H1 (cell line): Measurements from ENCODE around the gene GPR137. TPM values are rescaled to one million over a fixed set of nuclear protein-coding genes. Genes with fewer than 3 reads are reported as not detected.
A peak's percentile ranks its signal among the peaks of the same experiment; 100 is the strongest.

Experiments
- CTCF ChIA-PET: fragments of 300-600 bp; sonication (Branson Sonifier 250); formaldehyde crosslinking; loops from one replicate; lab custom pipeline; 2021; ENCODE audit not compliant: partially characterized antibody; lab: Charles Lee
- POLR2A ChIA-PET: fragments of 300-600 bp; sonication (Branson Sonifier 250); formaldehyde crosslinking; loops from one replicate; lab custom pipeline; 2021; ENCODE audit warnings: inconsistent platforms; ENCODE audit not compliant: partially characterized antibody; lab: Charles Lee
- DNase-seq, 2 experiments: peaks; one replicate each; pipeline versions ENCODE4 v3.0.0 to v3.0.0-alpha.2; 2010 to 2022; ENCODE audit warnings: low spot score in 2 of 2, low read depth in 1 of 2, mixed read lengths in 1 of 2
- FAIRE-seq: peaks from 2 replicates; lab custom pipeline; 2011; peaks lifted over from hg19 to GRCh38; lab: Jason Lieb, UNC
- H2AFZ ChIP-seq: 2 replicates; pipeline ENCODE4 v1.8.1; 2012; ENCODE audit warnings: low read length, inconsistent platforms
- H2AK5ac ChIP-seq: 2 replicates; pipeline ENCODE4 v1.6.1; 2013; ENCODE audit warnings: low read depth, low read length
- H2BK120ac ChIP-seq: replicated peaks from 2 replicates; pipeline ENCODE3; 2013; ENCODE audit warnings: low read depth, low read length, inconsistent platforms
- H2BK12ac ChIP-seq: 2 replicates; pipeline ENCODE4 v1.6.1; 2013; ENCODE audit warnings: low read depth, low read length
- H2BK15ac ChIP-seq: 2 replicates; pipeline ENCODE4 v1.6.1; 2013; ENCODE audit warnings: low read length
- H2BK20ac ChIP-seq: 2 replicates; pipeline ENCODE4 v1.6.1; 2013; ENCODE audit warnings: low read length
- H2BK5ac ChIP-seq: 2 replicates; pipeline ENCODE4 v1.6.1; 2013; ENCODE audit warnings: low read depth, low read length
- H3K14ac ChIP-seq: 2 replicates; pipeline ENCODE4 v1.6.1; 2013; ENCODE audit warnings: inconsistent platforms; ENCODE audit not compliant: insufficient read length
- H3K18ac ChIP-seq: 2 replicates; pipeline ENCODE4 v1.6.1; 2013; ENCODE audit warnings: low read length; ENCODE audit errors: extremely low read depth
- H3K23ac ChIP-seq: 2 replicates; pipeline ENCODE4 v1.6.1; 2013; ENCODE audit warnings: inconsistent platforms; ENCODE audit not compliant: insufficient read length
- H3K23me2 ChIP-seq: 2 replicates; pipeline ENCODE4 v1.6.1; 2013; ENCODE audit warnings: low read depth, low read length
- H3K27ac ChIP-seq: 2 replicates; pipeline ENCODE4 v1.6.1; 2011; ENCODE audit warnings: low read depth, low read length, inconsistent platforms
- H3K27me3 ChIP-seq, 4 experiments: replicated peaks in 1 of 4; 1 replicate in 1 of 4; 2 replicates in 3 of 4; pipeline versions ENCODE4 v1.6.1 to v1.8.1; 2011 to 2013; ENCODE audit warnings: low read length in 3 of 4, mild to moderate bottlenecking in 3 of 4, inconsistent platforms in 2 of 4, mixed read lengths in 2 of 4, moderate library complexity in 1 of 4; ENCODE audit not compliant: control insufficient read depth in 3 of 4, insufficient read depth in 3 of 4; ENCODE audit errors: extremely low read depth in 1 of 4
- H3K36me3 ChIP-seq, 4 experiments: 2 replicates each; pipeline versions ENCODE4 v1.6.1 to v1.8.1; 2011 to 2013; ENCODE audit warnings: mild to moderate bottlenecking in 4 of 4, low read length in 3 of 4, moderate library complexity in 2 of 4, control low read depth in 1 of 4, inconsistent platforms in 1 of 4; ENCODE audit not compliant: insufficient read depth in 4 of 4, control insufficient read depth in 2 of 4
- H3K4ac ChIP-seq: replicated peaks from 2 replicates; pipeline ENCODE3; 2013; ENCODE audit warnings: low read length, low read depth, mixed read lengths, inconsistent platforms; ENCODE audit not compliant: insufficient read length
- H3K4me1 ChIP-seq, 4 experiments: replicated peaks in 1 of 4; 1 replicate in 1 of 4; 2 replicates in 3 of 4; pipeline versions ENCODE4 v1.6.1 to v1.8.1; 2011 to 2013; ENCODE audit warnings: low read length in 3 of 4, inconsistent platforms in 2 of 4, mixed read lengths in 1 of 4; ENCODE audit not compliant: insufficient read depth in 4 of 4, control insufficient read depth in 3 of 4
- H3K4me2 ChIP-seq, 2 experiments: 2 replicates each; pipeline versions ENCODE4 v1.6.1 to v1.8.1; 2011 to 2013; ENCODE audit warnings: low read depth in 2 of 2, low read length in 2 of 2, control low read depth in 1 of 2, inconsistent platforms in 1 of 2, mild to moderate bottlenecking in 1 of 2; ENCODE audit not compliant: insufficient read depth in 1 of 2
- H3K4me3 ChIP-seq, 4 experiments: fragments of 200-600, 300-600 bp in 1 of 4; sonication (generic), shearing (Covaris generic), sonication (Bioruptor Twin) in 1 of 4; 2 replicates each; pipeline versions ENCODE4 v1.5.1 to v1.8.1; 2011 to 2016; ENCODE audit warnings: low read length in 4 of 4, low read depth in 3 of 4, control low read depth in 2 of 4, inconsistent platforms in 2 of 4, mild to moderate bottlenecking in 2 of 4, mixed read lengths in 1 of 4, moderate library complexity in 1 of 4; ENCODE audit not compliant: insufficient read depth in 2 of 4; ENCODE audit errors: extremely low read depth in 1 of 4
- H3K56ac ChIP-seq: replicated peaks from 2 replicates; pipeline ENCODE3; 2013; ENCODE audit warnings: low read depth, mild to moderate bottlenecking, mixed read lengths, low read length, inconsistent platforms; ENCODE audit not compliant: insufficient read length
- H3K79me1 ChIP-seq: 2 replicates; pipeline ENCODE4 v1.6.1; 2013; ENCODE audit warnings: low read depth, low read length, control low read depth
- H3K79me2 ChIP-seq, 2 experiments: 2 replicates each; pipeline versions ENCODE4 v1.6.1 to v1.8.1; 2012 to 2013; ENCODE audit warnings: low read length in 2 of 2, mild to moderate bottlenecking in 2 of 2, inconsistent platforms in 1 of 2; ENCODE audit not compliant: insufficient read depth in 2 of 2, control insufficient read depth in 1 of 2
- H3K9ac ChIP-seq, 4 experiments: replicated peaks in 1 of 4; 1 replicate in 1 of 4; 2 replicates in 3 of 4; pipeline versions ENCODE4 v1.6.1 to v1.8.1; 2011 to 2013; ENCODE audit warnings: low read depth in 3 of 4, low read length in 3 of 4, control low read depth in 2 of 4, mild to moderate bottlenecking in 2 of 4, moderate library complexity in 2 of 4, inconsistent platforms in 1 of 4; ENCODE audit errors: extremely low read depth in 1 of 4
- H3K9me3 ChIP-seq, 2 experiments: 2 replicates each; pipeline versions ENCODE4 v1.6.1 to v1.8.1; 2012 to 2013; ENCODE audit warnings: mild to moderate bottlenecking in 2 of 2, moderate library complexity in 2 of 2, control low read depth in 1 of 2, inconsistent platforms in 1 of 2, low read depth in 1 of 2, low read length in 1 of 2, mixed read lengths in 1 of 2; ENCODE audit not compliant: insufficient read depth in 2 of 2
- H4K20me1 ChIP-seq, 2 experiments: replicated peaks in 1 of 2; 2 replicates each; pipeline versions ENCODE3 to v1.8.1; 2011 to 2013; ENCODE audit warnings: inconsistent platforms in 2 of 2, low read length in 2 of 2, mild to moderate bottlenecking in 1 of 2; ENCODE audit not compliant: insufficient read depth in 2 of 2, control insufficient read depth in 1 of 2
- H4K5ac ChIP-seq: 2 replicates; pipeline ENCODE4 v1.6.1; 2013; ENCODE audit warnings: low read length, low read depth, mixed read lengths, inconsistent platforms; ENCODE audit not compliant: insufficient read length
- H4K8ac ChIP-seq: 2 replicates; pipeline ENCODE4 v1.8.0; 2013; ENCODE audit warnings: mild to moderate bottlenecking, moderate library complexity, low read length, inconsistent platforms; ENCODE audit not compliant: insufficient read depth; ENCODE audit errors: extremely low read depth
- H4K91ac ChIP-seq: replicated peaks from 2 replicates; pipeline ENCODE3; 2013; ENCODE audit warnings: low read length, mixed read lengths, inconsistent platforms; ENCODE audit not compliant: insufficient read length
- JUN ChIP-seq: IDR thresholded peaks from 2 replicates; pipeline ENCODE4 v1.6.1; 2011; ENCODE audit warnings: low read depth, mild to moderate bottlenecking, improper control_type of control experiment, low read length
- KDM5A ChIP-seq: fragments of 200-600 bp; IDR thresholded peaks from 2 replicates; pipeline ENCODE4 v1.7.1; 2012; ENCODE audit warnings: mild to moderate bottlenecking, low read length, inconsistent platforms, mixed read lengths
- PHF8 ChIP-seq: fragments of 200-600 bp; sonication (generic); conservative IDR thresholded peaks from 2 replicates; pipeline ENCODE4 v1.7.1; 2012; ENCODE audit warnings: low read depth, mild to moderate bottlenecking, inconsistent platforms, low read length, moderate library complexity
- POLR2A ChIP-seq, 2 experiments: IDR thresholded peaks; 1 replicate in 1 of 2; 2 replicates in 1 of 2; pipeline ENCODE4 v1.6.1; 2011; ENCODE audit warnings: low read depth in 2 of 2, low read length in 2 of 2, mild to moderate bottlenecking in 2 of 2; ENCODE audit errors: control extremely low read depth in 1 of 2
- POLR2AphosphoS5 ChIP-seq: IDR thresholded peaks from 2 replicates; pipeline ENCODE4 v1.6.1; 2011; ENCODE audit warnings: low read depth, low read length
- RBBP5 ChIP-seq: IDR thresholded peaks from 2 replicates; pipeline ENCODE4 v1.7.1; 2012; ENCODE audit warnings: low read depth, mild to moderate bottlenecking, inconsistent platforms, low read length, moderate library complexity, borderline replicate concordance
- TCF12 ChIP-seq: IDR thresholded peaks from 2 replicates; pipeline ENCODE4 v1.6.1; 2011; ENCODE audit warnings: low read depth, mild to moderate bottlenecking, low read length
- WGBS, 2 experiments: shearing (Covaris generic) in 1 of 2; methylation state at CpG; one replicate each; pipeline versions ENCODE4 v1.1.6 to v1.1.7; 2013 to 2015; ENCODE audit warnings: low lambda C conversion rate in 2 of 2, mixed read lengths in 2 of 2, inconsistent platforms in 1 of 2, low coverage in 1 of 2, missing lambda C conversion rate in 1 of 2; ENCODE audit not compliant: insufficient replicate concordance in 2 of 2, insufficient coverage in 1 of 2, insufficient read length in 1 of 2; ENCODE audit errors: extremely low coverage in 1 of 2, missing lambda C conversion rate in 1 of 2; 5-methylcytosine and 5-hydroxymethylcytosine counted together
- polyA plus RNA-seq, 7 experiments: library from polyadenylated mRNA; depleted of rRNA in 3 of 7; stranded (reverse) in 5 of 7; unstranded in 2 of 7; fragments of >200 nt in 5 of 7; fragments of 200-250 nt in 2 of 7; gene quantifications; 1 replicate in 5 of 7; 2 replicates in 1 of 7; 4 replicates in 1 of 7; pipeline versions ENCODE4 v1.2.1 to v1.2.3, GENCODE V29; 2011 to 2013; ENCODE audit warnings: missing spikeins in 2 of 7, mixed read lengths in 2 of 7
- total RNA-seq: library from RNA; stranded (reverse); fragmentation: NEBNext Ultra II Directional; extraction: Animal tissue kit (Norgen Biotek cat#: 25700); gene quantifications from 2 replicates; pipeline ENCODE4 v1.2.1, GENCODE V29; 2021

GPR137 gene
- total and polyA plus RNA-seq, 2 of the 8 experiments (the other 6 are each of a cell fraction or from before 2014, with no cell fraction given) = 36.2 to 37.8 TPM

DNA sequence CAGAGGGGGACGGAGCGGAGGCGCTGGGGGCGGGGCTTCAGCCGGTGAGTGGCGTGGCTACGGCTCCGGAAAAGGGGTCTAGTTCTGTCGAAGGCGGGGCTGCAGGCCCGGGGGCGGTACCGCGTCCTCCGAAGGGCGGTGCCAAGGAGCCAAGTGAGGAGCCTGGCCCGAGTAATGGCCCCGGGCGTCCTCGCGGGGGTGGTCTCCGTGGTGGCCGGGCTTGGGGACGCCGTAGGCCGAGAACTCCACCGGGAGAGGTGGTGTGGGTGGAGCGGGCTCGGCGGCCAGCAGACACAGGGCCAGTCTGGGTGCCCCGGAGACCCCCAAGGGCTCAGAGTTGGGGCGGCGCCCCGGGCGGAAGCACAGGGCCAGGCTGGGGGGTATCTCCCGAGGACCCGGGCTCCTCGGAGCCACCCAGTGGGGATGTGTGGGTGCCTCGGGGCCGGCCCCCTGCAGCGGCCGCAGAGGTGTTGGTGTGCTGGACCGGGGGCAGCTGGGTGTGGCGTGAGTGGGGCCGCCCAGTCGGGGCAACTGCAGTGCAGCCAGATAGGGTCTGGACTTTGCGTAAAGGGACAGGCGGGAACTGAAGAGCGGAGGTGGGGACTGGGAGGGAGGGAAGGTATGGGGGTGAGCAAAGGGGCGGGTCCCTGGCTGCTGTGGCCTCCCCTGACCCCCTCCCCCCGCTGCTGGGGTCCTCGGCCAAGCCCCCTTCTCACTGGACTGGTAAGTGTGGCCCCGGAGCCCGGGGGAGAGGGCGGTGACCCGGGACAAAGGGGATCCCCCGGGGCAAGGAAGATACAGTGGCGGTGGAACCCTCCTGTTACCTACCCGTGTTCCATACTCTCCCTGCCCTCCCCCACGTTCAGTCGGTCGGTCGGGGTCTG, 43.9 kb upstream of the GPR137 start:
- Histone ChIP-seq H2AK5ac (peak overlapping the region; percentile 82; the same call in 1 of the 2 replicates), H2BK5ac (peak overlapping the region; percentile 88; the same call in 1 of the 2 replicates), H3K4ac (peak overlapping the region; percentile 38), H3K4me2 (peak overlapping the region; percentile 79 to 82), H3K23ac (no peak overlapping the region), H3K79me2 (peaks cover 6 to 21% of the 10 kb centered on the region in 2 experiments; a peak in 3 of 4 replicates), H3K23me2 (peaks cover 16% of the 10 kb centered on the region), H2BK120ac (no peak overlapping the region), H3K27ac (peak overlapping the region; percentile 38; the same call in 1 of the 2 replicates), H3K27me3 (no peaks in the 10 kb centered on the region), H4K91ac (peak overlapping the region; percentile 66), H3K9me3 (no peaks in the 10 kb centered on the region), H3K9ac (peak overlapping the region; percentile 65 to 81 (median 65); a peak in 6 of 7 replicates), H3K4me1 (peaks cover 0 to 18% (median 12%) of the 10 kb centered on the region in 4 experiments; a peak in 6 of 7 replicates), H4K20me1 (peaks cover 0 to 13% of the 10 kb centered on the region in 2 experiments), H3K36me3 (peaks cover 0 to 19% (median 7%) of the 10 kb centered on the region in 4 experiments; a peak in 4 of 8 replicates), H3K4me3 (peak overlapping the region; percentile 61 to 82 (median 78)), H3K79me1 (peaks cover 6% of the 10 kb centered on the region), H3K56ac (peak overlapping the region; percentile 90), H2BK20ac (peak overlapping the region; percentile 72; the same call in 1 of the 2 replicates), H3K18ac (peak overlapping the region; percentile 71), H2AFZ (no peak overlapping the region), H4K5ac (peak overlapping the region; percentile 74), H4K8ac (peak overlapping the region; percentile 92), H3K14ac (no peak overlapping the region), H2BK15ac (0 out of 2 replicates have a peak overlapping the region, but pooled peaks have one; percentile 46), H2BK12ac (no peak overlapping the region)
- CTCF ChIA-PET = interaction anchor here (0.5 to 3.9 kb wide), 8 partner anchors 9 to 1569 kb away, joined by 3 to 17 read pairs (median 4); partner anchors contain the start of genes NUDT22 and TRPT1
- DNase-seq (peak; percentile 82 to 99), FAIRE-seq (no peak)
- POLR2A ChIA-PET = interaction anchor here (0.7 to 13.1 kb wide), 13 partner anchors 7 to 243 kb away, joined by 3 to 352 read pairs (median 35); partner anchors contain the start of genes BAD, DNAJC4, FERMT3 and GPR137
- 1% methylated on average over 44 of the region's 63 CpGs; no CpG with 5 or more reads in 1 of the 2 experiments for WGBS, 2 experiments
- TF ChIP-seq PHF8 = peak; percentile 40
- no peak for TF ChIP-seq JUN
- peak in 1 of 2 experiments; percentile 54; a peak in 2 of 3 replicates for TF ChIP-seq POLR2A (IDR thresholded peaks at IDR 0.05; ENCODE audit: control extremely low read depth in 1 of 2, low read depth in 2 of 2, low read length in 2 of 2)
- TF ChIP-seq RBBP5 = peak; percentile 52; the same call in 1 of the 2 replicates
- no peak for TF ChIP-seq TCF12
- TF ChIP-seq KDM5A = no peak; the same call in 1 of the 2 replicates
- peak; percentile 4; the same call in 1 of the 2 replicates for TF ChIP-seq POLR2AphosphoS5
